Stimulated activated CD4-positive, alpha-beta T cell treated with anti-CD3 and anti-CD28 coated beads, Interleukin-15, amount 100 ng/mL, for 48 hours (primary cell): Measurements from ENCODE around the gene MEN1.
"Not testable (repeated sequence)": the region's sequence is repeated elsewhere in the genome, so short reads cannot be mapped to it uniquely, and the experiment has no call there.

Experiments used
- DNase-seq, 2 donors: peaks; one replicate each; pipeline ENCODE4 v3.0.0-alpha.2; 2020; ENCODE audit warnings: low read depth in 2 of 2

MEN1 gene

GRCh38 chr11:64845776-64846129 lies 35.4 kb upstream of the MEN1 start:
- not testable (repeated sequence) for DNase-seq

DNA sequence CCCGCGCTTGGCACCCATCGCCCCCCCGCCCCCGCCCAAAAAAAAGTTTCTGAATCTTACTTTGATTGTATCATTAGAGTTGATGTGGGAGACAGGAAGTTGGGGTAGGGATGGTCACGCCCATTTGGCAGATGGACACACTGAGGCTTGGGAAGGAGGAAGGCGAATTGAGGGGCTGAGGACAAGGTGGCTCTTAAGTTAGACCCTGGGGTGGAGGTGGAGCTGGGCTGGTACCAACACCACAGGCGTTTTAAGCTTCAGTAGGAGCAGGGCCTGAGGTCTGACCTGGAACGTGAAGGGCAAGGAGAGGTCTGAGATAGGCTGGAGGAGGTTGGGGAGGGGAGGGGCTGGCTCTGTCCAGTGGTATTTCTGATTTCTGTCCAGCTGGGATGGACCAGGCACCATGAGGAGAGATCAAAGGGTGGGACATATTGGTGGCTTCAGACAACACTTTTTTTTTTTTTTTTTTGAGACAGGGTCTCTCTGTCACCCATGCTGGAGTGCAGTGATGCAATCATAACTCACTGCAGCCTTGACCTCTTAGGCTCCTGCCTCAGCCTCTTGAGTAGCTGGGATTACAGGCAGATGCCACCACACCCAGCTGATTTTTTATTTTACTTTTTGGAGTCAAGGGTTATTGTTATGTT lies 34.9 kb upstream of the MEN1 start:
- DNase-seq, result no peak

- peak in 1 of 2 donors; percentile 58 for DNase-seq
Measured at GRCh38 chr11:64844330-64845128, 34.2 kb upstream of the MEN1 start, which contains the start of gene CDC42BPG. Gene CDC42BPG (minus strand): TSS chr11:64844653. CDS start chr11:64844569, 84 bp downstream.

DNA sequence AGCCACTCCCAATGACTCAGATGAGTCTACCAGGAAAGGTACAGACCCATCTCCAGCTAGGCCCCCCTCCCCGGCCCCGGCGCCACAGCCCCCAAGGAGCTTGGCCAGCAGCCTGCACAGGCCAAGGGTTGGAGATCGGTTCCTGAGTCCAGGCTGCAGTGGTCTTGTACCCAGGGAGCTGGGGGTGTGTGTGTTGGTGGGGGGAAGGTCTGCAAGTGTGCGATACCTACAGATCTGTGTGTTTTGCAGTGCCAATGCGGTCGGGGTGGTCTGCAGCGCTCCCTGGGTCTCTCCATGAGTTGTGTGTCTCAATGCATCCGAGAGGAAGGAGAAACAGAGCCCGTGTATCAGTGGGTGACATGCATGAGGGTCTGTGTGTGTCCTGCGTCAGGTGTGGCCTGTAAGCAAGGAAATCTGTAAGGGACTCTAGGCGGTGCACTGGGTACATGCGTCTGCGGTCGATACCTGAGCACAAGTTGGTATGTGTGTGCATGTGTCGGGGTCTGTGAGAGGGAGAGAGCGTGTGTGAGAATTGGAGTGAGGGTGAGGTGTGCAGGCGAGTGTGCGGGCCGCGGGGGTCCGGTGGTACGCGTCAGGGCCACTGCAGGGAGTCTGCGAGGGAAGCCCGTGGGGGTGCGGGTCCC lies 33.5 kb upstream of the MEN1 start:
- no peak for DNase-seq

GRCh38 chr11:64842851-64843685 lies 32.7 kb upstream of the MEN1 start:
- no peak for DNase-seq

DNA sequence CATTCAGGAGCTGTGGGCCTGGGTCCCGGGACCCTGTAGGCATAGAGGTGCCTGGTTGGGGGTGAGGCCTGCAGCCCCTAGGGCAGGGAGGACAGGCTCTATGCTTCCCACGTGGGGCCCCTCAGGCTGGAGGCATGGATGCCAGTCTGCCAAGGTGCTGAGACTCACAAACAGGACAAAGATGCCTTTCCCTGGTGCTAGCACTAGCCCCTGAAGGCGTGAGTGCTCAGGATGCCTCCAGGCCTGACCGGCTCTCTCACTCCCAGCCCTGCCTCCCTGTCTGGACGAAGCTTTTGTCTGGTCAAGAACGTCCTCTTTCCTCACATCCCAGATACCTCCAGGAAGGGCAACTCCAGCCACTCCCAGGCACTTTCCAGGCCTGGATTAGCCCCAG lies 32.0 kb upstream of the MEN1 start:
- DNase-seq, result no peak

DNA sequence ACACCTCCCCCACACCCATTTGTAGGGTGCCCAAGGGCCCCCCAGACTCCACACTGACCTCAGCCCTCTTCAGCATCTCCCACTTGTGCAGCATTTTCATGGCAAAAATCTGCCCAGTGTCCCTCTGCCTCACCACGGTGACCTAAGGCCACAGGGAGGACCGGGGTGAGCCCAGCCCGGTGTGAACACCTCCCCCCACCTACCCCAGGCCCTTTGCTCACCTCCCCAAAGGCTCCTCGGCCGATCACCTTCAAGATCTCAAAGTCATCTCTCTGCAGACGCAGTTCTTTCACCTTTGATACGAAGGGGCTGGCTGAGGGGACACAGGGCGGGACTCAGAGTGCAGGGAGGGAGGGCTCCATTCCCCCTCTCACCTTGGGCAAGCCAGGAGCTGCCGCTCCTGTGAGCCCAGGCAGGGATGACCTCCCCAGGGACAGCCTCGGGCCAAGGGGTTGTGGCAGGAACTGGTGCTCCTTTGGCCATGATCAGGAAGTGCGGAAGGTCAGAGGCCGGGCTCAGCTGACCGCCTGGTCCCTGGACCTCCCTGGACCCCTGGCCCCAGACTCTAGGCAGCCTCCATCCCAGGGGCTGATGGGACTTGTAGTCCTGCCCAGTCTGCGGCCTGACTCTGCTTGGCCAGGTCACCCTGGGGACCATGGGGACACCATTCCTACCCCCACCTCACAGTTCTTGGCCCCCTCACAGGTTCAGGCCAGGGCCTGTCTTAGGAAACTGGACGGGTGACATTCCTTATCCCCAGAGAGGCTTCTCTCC lies 31.4 kb upstream of the MEN1 start:
- DNase-seq, result no peak

DNA sequence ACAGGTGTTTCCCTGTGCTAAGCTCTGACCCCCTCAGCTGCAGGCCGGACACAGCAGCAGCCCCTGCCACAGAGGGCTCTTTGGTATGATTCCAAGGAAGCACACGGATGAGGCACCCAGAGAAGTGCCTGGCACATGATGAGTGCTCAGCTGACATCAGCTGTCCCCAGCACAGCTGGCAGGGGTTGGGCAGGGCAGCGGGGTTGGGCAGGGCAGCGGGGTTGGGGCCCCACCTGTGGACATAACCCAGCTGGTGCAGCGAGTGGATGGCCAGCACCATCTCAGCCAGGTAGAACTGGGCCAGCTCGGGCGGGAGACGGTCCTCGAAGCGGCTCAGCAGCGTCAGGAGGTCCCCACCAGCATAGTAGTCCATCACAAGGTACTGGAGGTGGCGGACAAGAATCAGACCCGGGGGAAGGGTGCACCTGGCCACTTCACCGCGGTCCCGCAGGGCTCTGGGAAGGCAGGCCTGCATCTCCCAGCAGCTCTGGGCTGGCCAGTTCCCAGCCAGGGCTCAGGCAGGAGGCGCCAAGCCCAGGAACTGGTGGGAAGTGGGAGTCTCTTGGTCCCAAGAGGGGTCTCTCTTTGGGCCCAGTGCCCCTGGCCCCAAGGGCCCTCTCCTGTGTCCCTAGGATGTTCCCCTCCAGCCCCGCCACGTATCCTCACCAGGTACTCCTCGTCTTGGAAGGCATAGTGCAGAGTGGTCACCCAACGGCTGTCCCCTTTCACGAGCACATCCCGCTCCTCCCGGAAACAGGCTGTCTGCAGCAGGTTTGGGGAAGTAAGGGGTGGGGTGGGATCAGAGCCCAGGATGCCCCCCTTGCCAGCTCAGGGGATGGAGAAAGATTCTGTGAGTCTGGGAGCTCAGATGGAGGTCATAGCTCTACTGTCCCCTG lies 29.8 kb upstream of the MEN1 start:
- DNase-seq, result no peak

- DNase-seq, result no peak
Measured at GRCh38 chr11:64839335-64839734, 29.0 kb upstream of the MEN1 start.

DNA sequence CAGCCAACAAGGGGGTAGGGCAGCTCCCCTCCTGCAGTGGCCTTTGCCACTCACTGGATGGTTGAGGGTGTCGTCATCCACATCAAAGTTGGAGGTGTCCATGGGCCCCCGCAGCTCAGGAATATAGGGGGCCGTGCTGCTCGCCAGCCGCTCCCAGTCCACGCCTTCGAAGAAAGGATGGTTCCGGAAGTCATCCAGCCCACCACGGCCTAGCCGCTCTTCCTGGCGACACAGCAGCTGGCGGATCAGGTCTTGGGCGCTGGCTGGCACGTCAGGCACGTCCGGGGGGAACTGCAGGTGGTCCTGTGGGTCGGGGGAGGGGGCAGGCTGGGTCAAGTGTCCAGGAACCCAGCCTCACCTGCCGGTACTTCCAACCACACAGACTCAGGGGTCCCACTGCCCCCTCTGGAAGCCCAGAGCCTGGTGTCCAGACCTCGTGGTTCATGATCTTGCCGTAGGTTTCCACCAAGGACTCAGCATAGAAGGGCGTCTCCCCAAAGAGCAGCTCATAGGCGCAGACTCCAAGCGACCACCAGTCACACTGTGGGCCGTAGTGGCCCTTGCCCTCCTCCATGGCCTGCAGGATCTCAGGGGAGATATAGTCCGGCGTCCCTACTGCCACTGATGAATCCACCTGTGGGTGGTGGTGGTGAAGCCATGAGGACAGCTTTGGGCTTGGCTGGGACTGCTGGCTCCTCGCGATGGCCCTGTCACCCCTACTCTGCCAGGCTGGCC lies 28.4 kb upstream of the MEN1 start:
- DNase-seq, result no peak

GRCh38 chr11:64837887-64838351 lies 27.6 kb upstream of the MEN1 start:
- DNase-seq, result no peak

- no peak for DNase-seq
Measured at GRCh38 chr11:64836448-64837072, 26.2 kb upstream of the MEN1 start.

DNA sequence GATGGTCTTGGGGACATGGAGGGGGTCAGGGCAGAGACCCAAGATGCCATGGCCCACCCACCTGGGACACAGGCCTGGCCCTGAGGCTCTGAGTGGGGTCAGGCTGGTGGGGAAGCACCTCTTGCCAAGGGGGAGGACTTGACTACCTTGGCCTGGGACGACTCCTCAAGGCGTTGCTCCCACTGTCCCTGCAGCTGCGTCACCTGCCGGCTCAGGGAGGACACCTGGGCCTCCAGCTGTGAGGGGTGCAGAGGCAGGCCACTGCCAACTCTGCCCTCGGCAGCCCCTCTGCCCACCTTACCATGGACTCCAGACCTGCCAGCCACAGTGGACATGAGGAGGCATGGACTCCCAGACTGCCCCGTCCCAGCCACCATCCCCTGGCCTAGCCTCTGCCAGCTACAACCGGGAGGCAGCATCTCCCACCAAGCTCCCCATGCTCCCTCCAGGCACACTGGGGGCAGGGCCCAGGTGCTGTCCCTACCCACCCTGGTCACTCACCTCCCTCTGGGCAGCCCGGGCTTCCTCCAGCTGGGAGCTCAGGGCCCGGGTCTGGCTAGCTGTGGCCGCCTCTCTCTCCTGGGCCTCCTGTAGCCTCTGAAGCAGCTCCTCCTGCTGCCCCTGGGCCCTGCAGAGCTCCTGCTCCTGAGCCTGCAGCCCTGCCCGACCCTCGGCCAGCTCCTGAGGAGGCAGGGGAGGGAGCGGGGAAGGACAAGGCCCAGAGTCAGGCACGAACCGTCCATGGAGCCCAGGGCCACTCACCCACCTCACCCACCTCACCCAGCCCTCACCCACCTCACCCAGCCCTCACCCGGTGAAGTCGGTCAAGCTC lies 25.5 kb upstream of the MEN1 start:
- DNase-seq, result no peak

DNA sequence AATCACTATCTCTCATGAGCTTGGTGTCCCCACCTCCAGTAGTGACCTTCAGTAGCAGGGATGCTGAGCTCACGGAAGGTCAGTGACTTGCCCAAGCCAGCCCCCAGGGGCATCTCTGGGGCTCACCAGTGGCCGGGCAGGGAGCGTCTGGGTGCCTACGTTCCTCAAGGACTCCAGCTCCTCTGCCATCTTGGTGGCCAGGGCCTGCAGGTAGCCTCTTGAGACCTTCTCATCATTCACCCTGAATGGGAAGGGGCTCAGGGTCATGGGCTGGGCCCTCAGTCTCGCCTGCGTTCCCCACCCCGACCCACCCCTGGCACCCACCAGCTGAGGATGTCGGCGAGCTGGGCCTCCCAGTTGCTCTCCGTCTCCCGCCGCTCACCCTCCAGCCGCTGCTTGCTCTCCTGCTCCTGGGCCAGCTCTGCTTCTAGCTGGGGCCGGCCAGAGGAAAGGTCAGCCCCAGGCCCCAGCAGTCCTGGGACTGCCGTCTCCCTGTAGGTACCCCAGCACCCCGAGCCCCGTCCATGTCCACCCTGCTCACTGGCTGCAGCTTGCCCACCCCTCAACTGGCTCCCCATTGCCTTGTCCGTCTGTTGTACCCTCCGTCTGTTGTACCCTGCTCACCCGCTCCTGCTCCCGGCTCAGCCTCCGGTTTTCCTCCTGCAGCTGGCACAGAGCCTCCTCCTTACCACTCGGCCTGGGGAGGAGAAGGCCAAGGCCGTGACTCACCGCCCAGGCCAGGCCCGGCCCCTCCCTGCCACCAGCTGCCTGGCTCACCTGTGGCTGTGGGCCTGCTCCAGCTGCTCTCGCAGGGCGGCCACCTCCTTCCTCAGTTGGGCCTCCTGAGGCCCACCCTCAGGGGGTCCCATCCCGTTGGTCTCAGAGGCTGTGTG lies 24.6 kb upstream of the MEN1 start:
- no peak for DNase-seq

DNA sequence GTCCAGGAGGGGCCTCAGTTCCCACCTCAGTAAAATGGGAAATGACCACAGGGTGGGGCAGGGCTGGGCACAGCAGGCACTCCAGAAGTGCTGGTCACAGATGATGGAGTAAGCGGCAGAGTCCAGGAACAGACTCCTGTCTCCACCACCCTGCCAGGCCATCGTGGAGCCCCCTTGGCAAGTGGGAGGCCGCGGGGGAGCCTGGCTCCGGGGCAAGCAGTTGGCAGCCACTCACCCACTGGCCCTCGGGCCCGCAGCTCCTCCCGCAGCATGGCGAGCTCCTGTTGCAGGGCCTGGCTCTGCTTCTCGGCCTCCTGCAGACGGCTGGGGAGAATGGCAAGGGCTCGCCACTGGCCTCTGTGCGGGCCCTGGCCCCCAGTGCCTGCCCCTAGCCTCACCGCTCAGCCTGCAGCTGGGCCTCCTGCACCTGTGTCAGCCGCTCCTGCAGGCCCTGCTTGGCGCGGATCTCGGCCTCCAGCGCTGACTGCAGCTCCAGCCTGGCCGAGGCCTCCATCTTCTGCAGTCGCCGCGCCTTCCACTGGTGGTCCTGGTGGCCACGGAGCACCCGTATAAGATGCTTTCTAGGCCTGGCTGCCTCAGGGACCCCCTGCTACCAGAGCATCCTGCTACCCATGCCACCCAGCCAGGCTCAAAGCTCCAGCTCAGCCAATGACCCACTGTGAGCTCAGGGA lies 23.8 kb upstream of the MEN1 start:
- DNase-seq, result no peak

GRCh38 chr11:64833509-64833908 lies 23.2 kb upstream of the MEN1 start:
- DNase-seq, result no peak

DNA sequence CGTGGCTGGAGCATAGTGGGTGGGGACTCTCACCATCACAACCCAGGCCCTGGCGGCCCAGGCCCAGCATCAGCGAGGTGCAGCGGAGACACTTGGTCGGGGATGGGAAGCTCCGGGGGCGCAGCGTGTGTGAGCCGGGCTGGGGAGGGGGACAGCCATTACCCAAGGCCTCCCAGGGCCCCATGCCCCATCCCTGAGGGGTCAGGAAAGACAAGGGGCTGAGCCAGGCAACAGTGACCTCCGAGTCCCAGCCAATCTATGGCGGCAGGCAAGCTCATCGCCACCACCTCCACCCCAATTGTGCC lies 22.8 kb upstream of the MEN1 start:
- DNase-seq, result no peak
